ENCODE results near the gene TMPRSS3.
"Not testable (repeated sequence)": the region's sequence is repeated elsewhere in the genome, so short reads cannot be mapped to it uniquely, and the experiment has no call there.

The TMPRSS3 gene

GRCh38 chr21:42427809-42428419 is 32.1 kb upstream of the TMPRSS3 start:
- no peak for DNase-seq

GRCh38 chr21:42426876-42427480 is 31.1 kb upstream of the TMPRSS3 start:
- DNase-seq = no peak

- no peak for DNase-seq
Observed at GRCh38 chr21:42426424-42426823, 30.6 kb upstream of the TMPRSS3 start.

GRCh38 chr21:42425591-42425990 is 29.7 kb upstream of the TMPRSS3 start:
- DNase-seq = no peak

- DNase-seq = no peak
Observed at GRCh38 chr21:42424914-42425541, 29.2 kb upstream of the TMPRSS3 start.

- DNase-seq = no peak
Observed at GRCh38 chr21:42423685-42424084, 27.8 kb upstream of the TMPRSS3 start.

- no peak for DNase-seq
Observed at GRCh38 chr21:42423197-42423675, 27.4 kb upstream of the TMPRSS3 start.

GRCh38 chr21:42421018-42421793 is 25.4 kb upstream of the TMPRSS3 start:
- no peak for DNase-seq

GRCh38 chr21:42419845-42420244 is 24.0 kb upstream of the TMPRSS3 start:
- DNase-seq = no peak

GRCh38 chr21:42418886-42419285 is 23.0 kb upstream of the TMPRSS3 start:
- DNase-seq = no peak

- DNase-seq = no peak
Observed at GRCh38 chr21:42417533-42417932, 21.7 kb upstream of the TMPRSS3 start.

GRCh38 chr21:42414928-42415769 is 19.3 kb upstream of the TMPRSS3 start:
- DNase-seq = no peak

GRCh38 chr21:42414553-42414927 is 18.7 kb upstream of the TMPRSS3 start:
- no peak for DNase-seq

- no peak for DNase-seq
Observed at GRCh38 chr21:42414066-42414465, 18.2 kb upstream of the TMPRSS3 start.

- no peak for DNase-seq
Observed at GRCh38 chr21:42413500-42413899, 17.6 kb upstream of the TMPRSS3 start.

- no peak for DNase-seq
Observed at GRCh38 chr21:42413093-42413492, 17.2 kb upstream of the TMPRSS3 start.

GRCh38 chr21:42412636-42412933 is 16.7 kb upstream of the TMPRSS3 start:
- no peak for DNase-seq

GRCh38 chr21:42411891-42412635 is 16.2 kb upstream of the TMPRSS3 start:
- no peak for DNase-seq

- DNase-seq = no peak
Observed at GRCh38 chr21:42411197-42411869, 15.5 kb upstream of the TMPRSS3 start.

- no peak for DNase-seq
Observed at GRCh38 chr21:42409366-42409765, 13.5 kb upstream of the TMPRSS3 start.

- DNase-seq = not testable (repeated sequence)
Observed at GRCh38 chr21:42408718-42409117, 12.9 kb upstream of the TMPRSS3 start.

GRCh38 chr21:42407476-42407875 is 11.6 kb upstream of the TMPRSS3 start:
- DNase-seq = no peak
